ENCODE measurements around the gene OR9G4. TPM values are rescaled to one million over a fixed set of nuclear protein-coding genes. Genes with fewer than 3 reads are reported as not detected.

OR9G4 gene
- total RNA-seq, 1 donor from 2014 or later = not detected

Small RNA genes lying within 50 kb of the gene (microRNA-seq; reads per million reads assigned to microRNA genes)
- not detected for gene MIR6128

Other genes with a start within 250 kb of the OR9G4 start
- gene OR5M11, start 205.4 kb downstream of the OR9G4 start, total RNA-seq = not detected
- gene OR5M10, start 171.0 kb downstream of the OR9G4 start, total RNA-seq = not detected
- gene OR5M1, start 133.8 kb downstream of the OR9G4 start, total RNA-seq = not detected
- gene OR5AP2, start 106.3 kb downstream of the OR9G4 start, total RNA-seq = not detected
- gene OR5AR1, start 85.0 kb downstream of the OR9G4 start, total RNA-seq = not detected
- gene OR9G1, start 49.6 kb downstream of the OR9G4 start, total RNA-seq = not detected
- not detected for gene OR5AK2, start 240.2 kb upstream of the OR9G4 start, total RNA-seq

Measured in cardiac septum (tissue), 1 donor.